ENCODE measurements around the gene HAX1. TPM values are rescaled to one million over a fixed set of nuclear protein-coding genes. Genes with fewer than 3 reads are reported as not detected.
"Not testable (repeated sequence)": the region's sequence is repeated elsewhere in the genome, so short reads cannot be mapped to it uniquely, and the experiment has no call there.

The HAX1 gene
- total RNA-seq = 270 TPM

DNA sequence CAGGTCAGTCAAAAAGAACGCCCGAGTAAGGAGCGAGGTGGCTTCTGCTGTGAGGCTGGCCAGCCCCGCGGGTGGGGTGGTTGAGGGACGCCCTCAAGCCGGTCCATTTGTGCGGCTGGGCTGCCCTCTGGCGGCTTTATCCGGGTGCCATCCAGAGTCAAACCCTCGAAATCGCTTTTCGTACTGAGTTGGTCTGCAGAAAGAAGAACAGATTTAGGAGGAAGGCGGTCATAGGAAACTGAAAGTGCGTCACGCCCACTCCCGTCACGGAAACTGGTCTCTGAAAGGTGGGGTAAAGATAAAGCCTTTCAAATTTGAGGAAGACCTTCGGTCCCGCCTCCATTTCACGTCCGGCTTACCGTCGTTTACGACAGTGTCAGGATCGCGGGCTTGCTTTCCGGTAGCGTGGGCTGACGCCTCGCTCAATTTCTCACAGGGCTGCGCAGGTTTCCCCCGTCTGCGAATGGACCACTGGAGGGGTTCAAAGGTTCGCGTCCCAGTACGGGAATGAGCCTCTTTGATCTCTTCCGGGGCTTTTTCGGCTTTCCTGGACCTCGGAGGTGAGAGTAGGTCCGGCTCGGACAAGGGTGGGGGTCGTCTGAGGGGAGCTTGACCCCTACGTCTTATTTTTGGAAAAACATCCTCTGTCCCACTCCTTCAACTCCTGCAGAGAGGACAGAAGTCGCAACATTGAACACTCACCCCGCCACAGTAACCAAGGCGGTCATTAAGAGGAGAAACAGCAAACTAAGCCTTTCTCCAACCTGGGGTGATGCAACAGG lies at the start of gene HAX1:
Gene HAX1 (plus strand): TSS at position 413 of the 782 bp plus-strand sequence. CDS start 95 bp downstream, at position 508.
- Histone ChIP-seq H3K4me1 (peaks cover 0 to 5% of the 10 kb centered on the region in 2 donors), H3K36me3 (peaks cover 44 to 45% of the 10 kb centered on the region in 2 donors), H3K9me3 (no peaks in the 10 kb centered on the region), H3K27ac (peak within 1 kb of the TSS; percentile 81 to 96), H3K4me3 (peak within 1 kb of the TSS; percentile 75 to 97), H3K27me3 (no peaks in the 10 kb centered on the region)
- intact Hi-C loops (cut with DNase I) = loop anchor here (1.0 to 5.0 kb wide), 8 partner anchors 52 to 326 kb away; partner anchors contain the start of genes DENND4B, RPS27, UBAP2L and UBE2Q1
- peak; percentile 87 to 97 for DNase-seq (ENCODE audit: low spot score in 2 of 2)
- peak; percentile 75 to 90 (median 89) for TF ChIP-seq CTCF (IDR thresholded peaks at IDR 0.05)

GRCh38 chr1:154222918-154223317 lies 49.5 kb upstream of the HAX1 start:
- no peak for TF ChIP-seq CTCF (IDR thresholded peaks at IDR 0.05)
- Histone ChIP-seq H3K27ac (peak overlapping the region in 1 of 2 donors; percentile 98), H3K4me3 (peak overlapping the region in 1 of 2 donors; percentile 78)

DNA sequence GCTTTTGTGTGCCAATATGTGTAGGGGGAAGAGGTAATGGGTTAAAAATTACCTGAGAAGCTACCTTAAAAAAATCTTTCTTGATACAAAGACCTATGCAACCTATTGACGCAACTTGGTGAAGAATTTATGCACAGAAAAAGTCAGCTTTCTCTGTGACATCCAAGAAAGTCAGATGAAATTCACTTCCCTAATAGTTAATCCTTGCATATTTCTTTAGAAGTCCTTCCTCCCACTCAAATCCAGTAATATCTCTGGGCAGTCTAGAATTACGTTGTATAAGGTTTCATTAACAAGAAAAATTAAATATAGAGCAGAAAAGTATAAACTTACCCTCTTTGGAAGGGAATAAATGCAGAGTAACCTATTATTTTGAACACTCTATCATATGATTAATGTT lies 48.8 kb upstream of the HAX1 start:
- H3K4me3 ChIP-seq = no peak overlapping the region
- no peaks in the 10 kb centered on the region for H3K9me3 ChIP-seq
- no peak overlapping the region for H3K27ac ChIP-seq
- TF ChIP-seq CTCF (IDR thresholded peaks at IDR 0.05) = no peak
- DNase-seq (ENCODE audit: low spot score in 2 of 2) = no peak
- H3K4me1 ChIP-seq = peaks cover 16 to 25% of the 10 kb centered on the region in 2 donors
- H3K36me3 ChIP-seq = peaks cover 23 to 29% of the 10 kb centered on the region in 2 donors
- no peaks in the 10 kb centered on the region for H3K27me3 ChIP-seq
- intact Hi-C loops (cut with DNase I) = no loop called here

More at GRCh38 chr1:154222918-154223317, 49.5 kb upstream of the HAX1 start:
- Histone ChIP-seq H3K9me3 (no peaks in the 10 kb centered on the region), H3K27me3 (no peaks in the 10 kb centered on the region), H3K4me1 (peaks cover 20 to 25% of the 10 kb centered on the region in 2 donors), H3K36me3 (peaks cover 17 to 29% of the 10 kb centered on the region in 2 donors)
- intact Hi-C loops (cut with DNase I) = no loop called here
- no peak for DNase-seq (ENCODE audit: low spot score in 2 of 2)

- intact Hi-C loops (cut with DNase I) = no loop called here
- no peak for DNase-seq (ENCODE audit: low spot score in 2 of 2)
- Histone ChIP-seq H3K27ac (no peak overlapping the region), H3K9me3 (no peaks in the 10 kb centered on the region), H3K27me3 (no peaks in the 10 kb centered on the region), H3K4me1 (peaks cover 5 to 16% of the 10 kb centered on the region in 2 donors), H3K4me3 (no peak overlapping the region), H3K36me3 (peaks cover 36 to 40% of the 10 kb centered on the region in 2 donors)
- TF ChIP-seq CTCF (IDR thresholded peaks at IDR 0.05) = no peak
Measured at GRCh38 chr1:154225370-154225769, 47.1 kb upstream of the HAX1 start.

DNA sequence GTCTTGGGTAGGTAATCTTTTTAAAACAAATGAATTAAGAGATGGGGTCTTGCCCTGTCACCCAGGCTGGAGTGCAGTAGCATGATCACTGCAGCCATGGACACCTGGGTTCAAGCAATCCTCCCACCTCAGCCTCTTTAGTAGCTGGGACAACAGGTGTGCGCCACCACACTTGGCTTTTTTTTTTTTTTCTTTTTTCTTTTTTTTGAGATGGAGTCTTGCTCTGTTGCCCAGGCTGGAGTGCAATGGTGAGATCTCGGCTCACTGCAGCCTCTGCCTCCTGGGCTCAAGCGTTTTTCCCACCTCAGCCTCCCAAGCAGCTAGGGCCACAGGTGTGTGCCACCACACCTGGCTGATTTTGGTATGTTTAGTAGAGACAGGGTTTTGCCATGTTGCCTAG lies 41.3 kb upstream of the HAX1 start:
- H3K27me3 ChIP-seq; intact Hi-C loops (cut with DNase I); DNase-seq (ENCODE audit: low spot score in 2 of 2); H3K9me3 ChIP-seq; H3K4me1 ChIP-seq; H3K4me3 ChIP-seq; H3K27ac ChIP-seq: not testable (repeated sequence)
- H3K36me3 ChIP-seq = peaks cover 82 to 95% of the 10 kb centered on the region in 2 donors

GRCh38 chr1:154233127-154233526 lies 39.3 kb upstream of the HAX1 start:
- H3K4me3 ChIP-seq; DNase-seq (ENCODE audit: low spot score in 2 of 2); intact Hi-C loops (cut with DNase I); H3K27ac ChIP-seq; H3K9me3 ChIP-seq; H3K27me3 ChIP-seq; H3K4me1 ChIP-seq: not testable (repeated sequence)
- H3K36me3 ChIP-seq = peaks cover 91 to 98% of the 10 kb centered on the region in 2 donors

Data from ascending aorta (tissue), 2 donors.